HG02870 (cell line): ENCODE data around the gene TMEM163.
A peak's percentile ranks its signal among the peaks of the same experiment; 100 is the strongest.

Experiments used
- ATAC-seq: cut with Tn5 transposase; IDR thresholded peaks from one replicate; pipeline ENCODE4 v1.9.1; 2021; ENCODE audit warnings: mild to moderate bottlenecking, moderate library complexity; ENCODE audit not compliant: unreplicated experiment

TMEM163 gene

GRCh38 chr2:134446383-134447017 lies 272.3 kb downstream of the TMEM163 start:
- no peak for ATAC-seq

GRCh38 chr2:134445985-134446382 lies 272.8 kb downstream of the TMEM163 start:
- no peak for ATAC-seq

- ATAC-seq: no peak
These were observed 273.7 kb downstream of the TMEM163 start for GRCh38 chr2:134445116-134445515.

- ATAC-seq: no peak
These were observed 274.9 kb downstream of the TMEM163 start for GRCh38 chr2:134443814-134444480.

GRCh38 chr2:134441153-134441863 lies 277.5 kb downstream of the TMEM163 start:
- no peak for ATAC-seq

- ATAC-seq: no peak
These were observed 278.4 kb downstream of the TMEM163 start for GRCh38 chr2:134440336-134440909.

- ATAC-seq: no peak
These were observed 280.4 kb downstream of the TMEM163 start for GRCh38 chr2:134438371-134438770.

GRCh38 chr2:134436706-134437105 lies 282.1 kb downstream of the TMEM163 start:
- no peak for ATAC-seq

- ATAC-seq: no peak
These were observed 282.9 kb downstream of the TMEM163 start for GRCh38 chr2:134435936-134436335.

GRCh38 chr2:134435505-134435904 lies 283.3 kb downstream of the TMEM163 start:
- ATAC-seq: no peak

GRCh38 chr2:134433979-134434378 lies 284.8 kb downstream of the TMEM163 start:
- ATAC-seq: no peak

- no peak for ATAC-seq
These were observed 285.3 kb downstream of the TMEM163 start for GRCh38 chr2:134433469-134433868.

- ATAC-seq: no peak
These were observed 286.3 kb downstream of the TMEM163 start for GRCh38 chr2:134432435-134432883.

- no peak for ATAC-seq
These were observed 286.9 kb downstream of the TMEM163 start for GRCh38 chr2:134431838-134432434.

GRCh38 chr2:134429886-134430285 lies 288.9 kb downstream of the TMEM163 start:
- no peak for ATAC-seq

GRCh38 chr2:134426721-134427120 lies 292.1 kb downstream of the TMEM163 start:
- peak; percentile 48 for ATAC-seq

- no peak for ATAC-seq
These were observed 292.9 kb downstream of the TMEM163 start for GRCh38 chr2:134425724-134426496.

- ATAC-seq: no peak
These were observed 297.1 kb downstream of the TMEM163 start for GRCh38 chr2:134421556-134422328.

- no peak for ATAC-seq
These were observed 297.9 kb downstream of the TMEM163 start for GRCh38 chr2:134420920-134421319.

- ATAC-seq: no peak
These were observed 298.5 kb downstream of the TMEM163 start for GRCh38 chr2:134420259-134420658.
